Bronchial epithelial cell (primary cell): ENCODE measurements around the gene LAMC3. TPM values are rescaled to one million over a fixed set of nuclear protein-coding genes. Genes with fewer than 3 reads are reported as not detected.

Experiments
- DNase-seq: peaks from one replicate; pipeline ENCODE4 v3.0.0-alpha.2; 2010; ENCODE audit warnings: low read depth
- FAIRE-seq: peaks from 2 replicates; lab custom pipeline; 2011; peaks lifted over from hg19 to GRCh38; lab: Jason Lieb, UNC
- H3K27me3 ChIP-seq: 2 replicates; pipeline ENCODE4 v1.5.1; 2011; ENCODE audit warnings: low read length; ENCODE audit not compliant: control insufficient read depth, insufficient read depth
- H3K36me3 ChIP-seq: 2 replicates; pipeline ENCODE4 v1.5.1; 2011; ENCODE audit warnings: low read length; ENCODE audit not compliant: control insufficient read depth, insufficient read depth
- H3K4me3 ChIP-seq: 2 replicates; pipeline ENCODE4 v1.5.1; 2011; ENCODE audit warnings: mild to moderate bottlenecking, low read depth, low read length, control low read depth
- total RNA-seq: library from RNA; depleted of rRNA; stranded (reverse); fragments of >200 nt; gene quantifications from 2 replicates; pipeline ENCODE4 v1.2.1, GENCODE V29; 2014
- TF ChIP-seq, protein P1 (sequence below): IDR thresholded peaks from 2 replicates; pipeline ENCODE4 v1.5.1; 2011; ENCODE audit warnings: mild to moderate bottlenecking, moderate library complexity, low read length, control low read depth, inconsistent platforms; ENCODE audit not compliant: insufficient read depth, severe bottlenecking

The LAMC3 gene
- total RNA-seq, 1 donor from 2014 or later = not detected

DNA sequence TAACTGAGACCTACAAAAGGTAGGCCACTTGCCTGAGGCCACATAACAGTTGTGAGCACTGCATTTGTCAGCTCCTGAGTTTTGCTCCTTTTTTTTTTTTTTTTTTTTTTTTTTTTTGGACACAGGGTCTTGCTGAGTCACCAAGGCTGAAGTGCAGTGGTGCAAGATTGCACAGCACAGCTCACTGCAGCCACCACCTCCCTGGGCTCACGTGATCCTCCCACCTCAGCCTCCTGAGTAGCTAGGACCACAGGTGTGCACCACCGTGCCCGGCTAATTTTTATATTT lies 37.1 kb downstream of the LAMC3 start:
- FAIRE-seq (no peak), DNase-seq (peak; percentile 21)
- no peaks in the 10 kb centered on the region for H3K27me3 ChIP-seq
- no peaks in the 10 kb centered on the region for H3K36me3 ChIP-seq
- TF ChIP-seq, protein P1, sequence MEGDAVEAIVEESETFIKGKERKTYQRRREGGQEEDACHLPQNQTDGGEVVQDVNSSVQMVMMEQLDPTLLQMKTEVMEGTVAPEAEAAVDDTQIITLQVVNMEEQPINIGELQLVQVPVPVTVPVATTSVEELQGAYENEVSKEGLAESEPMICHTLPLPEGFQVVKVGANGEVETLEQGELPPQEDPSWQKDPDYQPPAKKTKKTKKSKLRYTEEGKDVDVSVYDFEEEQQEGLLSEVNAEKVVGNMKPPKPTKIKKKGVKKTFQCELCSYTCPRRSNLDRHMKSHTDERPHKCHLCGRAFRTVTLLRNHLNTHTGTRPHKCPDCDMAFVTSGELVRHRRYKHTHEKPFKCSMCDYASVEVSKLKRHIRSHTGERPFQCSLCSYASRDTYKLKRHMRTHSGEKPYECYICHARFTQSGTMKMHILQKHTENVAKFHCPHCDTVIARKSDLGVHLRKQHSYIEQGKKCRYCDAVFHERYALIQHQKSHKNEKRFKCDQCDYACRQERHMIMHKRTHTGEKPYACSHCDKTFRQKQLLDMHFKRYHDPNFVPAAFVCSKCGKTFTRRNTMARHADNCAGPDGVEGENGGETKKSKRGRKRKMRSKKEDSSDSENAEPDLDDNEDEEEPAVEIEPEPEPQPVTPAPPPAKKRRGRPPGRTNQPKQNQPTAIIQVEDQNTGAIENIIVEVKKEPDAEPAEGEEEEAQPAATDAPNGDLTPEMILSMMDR = no peak
- H3K4me3 ChIP-seq = no peak overlapping the region

DNA sequence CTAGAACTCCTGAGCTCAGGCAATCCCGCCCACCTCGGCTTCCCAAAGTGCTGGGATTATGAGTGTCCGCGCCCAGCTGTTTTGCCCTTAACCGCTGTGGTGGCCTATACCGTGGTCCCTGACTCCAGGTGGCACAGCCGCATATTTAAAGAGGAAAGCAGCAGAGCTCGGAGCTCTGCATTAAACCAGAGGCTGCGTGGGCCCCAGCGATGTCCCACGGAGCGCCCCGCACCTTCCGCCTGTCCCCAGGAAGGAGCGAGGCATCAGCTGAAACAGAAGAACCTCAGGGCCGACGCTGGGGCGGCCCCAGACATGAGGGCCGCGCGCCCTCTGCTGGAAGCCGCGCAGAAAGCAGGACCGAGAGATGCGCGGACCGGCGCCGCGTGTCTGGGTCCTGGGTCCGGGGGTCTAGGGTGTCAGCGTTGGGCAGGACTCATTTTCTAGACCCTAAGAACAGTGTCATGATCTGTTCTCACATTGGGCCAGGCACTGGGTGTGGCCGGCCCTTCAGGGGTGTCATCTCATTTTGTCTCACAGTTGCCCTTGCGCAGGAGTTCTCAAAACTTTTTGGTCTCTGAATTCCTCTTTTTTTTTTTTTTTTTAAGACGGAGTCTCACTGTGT lies 37.7 kb downstream of the LAMC3 start:
- Histone ChIP-seq H3K36me3 (no peaks in the 10 kb centered on the region), H3K4me3 (no peak overlapping the region), H3K27me3 (no peaks in the 10 kb centered on the region)
- TF ChIP-seq, protein P1 = peak; percentile 98
- no peak for FAIRE-seq
- peak; percentile 11 for DNase-seq

DNA sequence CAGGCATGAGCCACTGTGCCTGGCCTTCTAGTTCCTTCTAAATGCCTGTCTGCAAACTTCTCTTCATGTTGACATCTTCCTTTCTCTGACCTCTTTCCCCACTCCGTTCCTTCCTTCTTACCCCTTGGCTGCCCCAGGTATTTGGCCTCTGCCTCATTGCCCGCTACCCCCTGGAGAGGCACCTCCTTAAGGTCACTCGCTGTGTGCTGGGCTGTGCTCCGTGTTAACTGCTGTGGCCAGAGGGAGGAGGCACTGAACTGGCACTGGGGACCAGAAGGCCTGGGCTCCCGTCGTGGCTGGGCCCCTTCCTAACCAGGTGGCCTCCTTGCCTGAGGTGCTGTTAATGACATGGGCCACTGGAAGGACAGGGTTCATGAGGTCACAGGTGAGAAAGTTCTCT lies 39.4 kb downstream of the LAMC3 start:
- TF ChIP-seq, protein P1 = no peak
- FAIRE-seq = no peak
- DNase-seq = no peak
- Histone ChIP-seq H3K27me3 (no peaks in the 10 kb centered on the region), H3K36me3 (no peaks in the 10 kb centered on the region), H3K4me3 (no peak overlapping the region)

DNA sequence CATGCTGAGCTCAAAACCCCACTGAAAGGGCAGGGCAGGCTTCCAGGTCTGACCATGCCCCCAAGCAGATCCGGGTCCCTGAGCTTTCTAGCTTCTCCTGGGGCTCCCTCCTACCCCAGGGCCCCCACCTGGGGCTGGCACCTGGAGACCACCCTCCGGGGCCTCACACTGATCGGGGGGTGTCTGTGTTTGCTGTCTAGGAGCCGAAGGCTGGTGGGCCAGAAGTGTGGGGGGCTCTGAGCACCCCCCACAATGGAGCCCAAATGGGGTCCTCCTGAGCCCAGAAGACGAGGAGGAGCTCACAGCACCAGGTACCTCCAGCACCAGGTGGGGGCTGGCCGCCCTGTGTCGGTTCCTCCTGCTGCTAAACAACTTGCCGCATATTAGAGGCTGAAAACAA lies 39.8 kb downstream of the LAMC3 start:
- no peaks in the 10 kb centered on the region for H3K36me3 ChIP-seq
- FAIRE-seq (no peak), DNase-seq (no peak)
- no peaks in the 10 kb centered on the region for H3K27me3 ChIP-seq
- no peak overlapping the region for H3K4me3 ChIP-seq
- TF ChIP-seq, protein P1 = no peak

DNA sequence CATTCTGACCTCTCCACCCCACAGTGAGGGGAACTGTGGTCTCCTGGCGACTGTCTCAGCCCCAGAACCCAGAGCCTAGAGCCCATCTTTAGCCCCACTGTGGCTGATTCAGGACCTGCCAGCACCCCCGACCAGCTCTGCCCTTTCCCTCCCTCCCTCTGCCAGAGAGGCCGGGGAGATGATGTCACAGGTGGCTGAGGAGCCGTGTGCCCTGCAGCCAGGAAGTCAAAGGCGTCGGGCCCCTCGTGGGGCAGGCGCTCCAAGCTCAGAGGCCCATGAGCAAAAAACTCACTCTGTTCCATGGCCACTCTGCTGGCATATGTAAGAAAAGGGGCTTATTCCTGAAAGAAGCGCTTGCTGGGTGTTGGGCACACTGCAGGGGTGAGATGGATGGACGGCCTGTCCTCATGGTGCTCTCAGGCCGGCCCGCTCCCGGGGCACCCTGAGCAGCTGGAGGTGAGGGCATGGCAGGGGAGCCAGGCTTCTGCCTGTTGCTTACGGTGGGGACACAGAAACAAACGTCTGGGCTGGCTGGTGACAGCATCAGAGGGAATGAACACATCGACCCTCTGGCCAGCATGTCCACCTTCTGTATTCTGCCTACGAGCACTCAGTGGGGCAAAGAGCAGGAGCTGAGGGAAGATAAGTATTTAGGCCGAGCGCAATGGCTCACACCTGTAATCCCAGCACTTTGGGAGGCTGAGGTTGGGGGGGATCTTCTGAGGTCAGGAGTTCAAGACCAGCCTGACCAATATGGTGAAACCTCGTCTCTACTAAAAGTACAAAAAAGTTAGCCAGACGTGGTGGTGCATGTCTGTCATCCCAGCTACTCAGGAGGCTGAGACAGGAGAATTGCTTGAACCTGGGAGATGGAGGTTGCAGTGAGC lies 41.1 kb downstream of the LAMC3 start:
- no peak overlapping the region for H3K4me3 ChIP-seq
- no peaks in the 10 kb centered on the region for H3K27me3 ChIP-seq
- no peak for FAIRE-seq
- H3K36me3 ChIP-seq = no peaks in the 10 kb centered on the region
- no peak for DNase-seq
- TF ChIP-seq, protein P1 = no peak

DNA sequence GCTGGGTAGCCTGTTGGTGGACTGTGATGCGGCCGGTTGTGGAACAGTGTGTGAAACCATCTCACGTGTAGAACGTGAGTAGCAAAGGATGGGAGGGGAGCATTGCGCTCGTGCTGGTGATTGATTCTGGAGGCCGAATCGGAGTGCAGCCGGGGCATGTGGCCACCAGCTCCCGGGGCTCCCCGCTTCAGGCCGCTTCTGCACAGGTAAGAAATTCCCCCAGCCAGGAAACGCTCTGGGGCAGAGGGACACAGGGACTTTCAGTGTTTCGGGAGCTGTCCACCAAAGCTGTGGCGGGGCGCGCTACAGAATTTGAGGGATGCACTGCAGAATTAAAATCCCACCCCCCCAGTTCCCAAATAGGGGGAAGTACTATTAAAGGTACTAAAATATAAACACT lies 41.9 kb downstream of the LAMC3 start:
- DNase-seq (no peak), FAIRE-seq (no peak)
- H3K36me3 ChIP-seq = no peaks in the 10 kb centered on the region
- H3K4me3 ChIP-seq = no peak overlapping the region
- TF ChIP-seq, protein P1 = no peak
- no peaks in the 10 kb centered on the region for H3K27me3 ChIP-seq
